Mesodermal cell (in vitro differentiated cells): ENCODE results near the gene SUGP2.

ENCODE experiments used
- H3K27ac ChIP-seq: 2 replicates; pipeline ENCODE4 v1.7.0; 2013; ENCODE audit warnings: mild to moderate bottlenecking, low read depth, low read length, moderate library complexity; ENCODE audit not compliant: severe bottlenecking
- H3K36me3 ChIP-seq: 2 replicates; pipeline ENCODE4 v1.7.1; 2013; ENCODE audit warnings: mild to moderate bottlenecking, low read length, moderate library complexity; ENCODE audit not compliant: control insufficient read depth, insufficient read depth
- H3K4me1 ChIP-seq: one replicate; pipeline ENCODE4 v1.7.1; 2013; ENCODE audit warnings: mild to moderate bottlenecking, low read length; ENCODE audit not compliant: insufficient read depth, control insufficient read depth, poor library complexity, severe bottlenecking
- H3K4me3 ChIP-seq: 2 replicates; pipeline ENCODE4 v1.7.0; 2013; ENCODE audit warnings: low read length, control low read depth, mild to moderate bottlenecking; ENCODE audit not compliant: insufficient read depth, poor library complexity, severe bottlenecking; ENCODE audit errors: extremely low read depth
- H3K9me3 ChIP-seq: 2 replicates; pipeline ENCODE4 v1.7.1; 2013; ENCODE audit warnings: mild to moderate bottlenecking, low read length, moderate library complexity; ENCODE audit not compliant: control insufficient read depth
- WGBS, 2 experiments: methylation state at CpG; one replicate each; pipeline ENCODE4 v1.1.5; 2013; ENCODE audit warnings: missing lambda C conversion rate in 2 of 2; ENCODE audit not compliant: insufficient coverage in 2 of 2; 5-methylcytosine and 5-hydroxymethylcytosine counted together

The SUGP2 gene

GRCh38 chr19:19057720-19058119, 24.4 kb upstream of the SUGP2 start:
- Histone ChIP-seq H3K4me3 (no peak overlapping the region), H3K9me3 (no peaks in the 10 kb centered on the region), H3K36me3 (peaks cover 56% of the 10 kb centered on the region), H3K4me1 (peaks cover 8% of the 10 kb centered on the region), H3K27ac (no peak overlapping the region)
- WGBS, 2 experiments = 88 to 90% methylated on average over 5 to 6 of the region's 7 CpGs

- H3K36me3 ChIP-seq = peaks cover 60% of the 10 kb centered on the region
- 96 to 97% methylated on average over 12 to 13 of the region's 13 CpGs for WGBS, 2 experiments
Observed at GRCh38 chr19:19057317-19057716, 24.0 kb upstream of the SUGP2 start.

GRCh38 chr19:19056636-19057275, 23.4 kb upstream of the SUGP2 start:
- Histone ChIP-seq H3K9me3 (no peaks in the 10 kb centered on the region), H3K36me3 (peaks cover 66% of the 10 kb centered on the region), H3K4me3 (no peak overlapping the region), H3K4me1 (no peaks in the 10 kb centered on the region), H3K27ac (no peak overlapping the region)
- WGBS, 2 experiments = 93 to 94% methylated on average over 5 to 9 of the region's 9 CpGs

More at GRCh38 chr19:19057317-19057716, 24.0 kb upstream of the SUGP2 start:
- Histone ChIP-seq H3K4me3 (no peak overlapping the region), H3K27ac (no peak overlapping the region), H3K9me3 (no peaks in the 10 kb centered on the region), H3K4me1 (peaks cover 4% of the 10 kb centered on the region)

- H3K9me3 ChIP-seq = no peaks in the 10 kb centered on the region
- H3K4me3 ChIP-seq = no peak overlapping the region
- no peak overlapping the region for H3K27ac ChIP-seq
- 92 to 96% methylated on average over 12 to 13 of the region's 13 CpGs for WGBS, 2 experiments
- no peaks in the 10 kb centered on the region for H3K4me1 ChIP-seq
- peaks cover 76% of the 10 kb centered on the region for H3K36me3 ChIP-seq
Observed at GRCh38 chr19:19055701-19056100, 22.4 kb upstream of the SUGP2 start.

- H3K4me1 ChIP-seq = no peaks in the 10 kb centered on the region
- no peaks in the 10 kb centered on the region for H3K9me3 ChIP-seq
- peaks cover 82% of the 10 kb centered on the region for H3K36me3 ChIP-seq
- no peak overlapping the region for H3K4me3 ChIP-seq
- WGBS, 2 experiments = 92 to 98% methylated on average over 17 to 19 of the region's 19 CpGs
- H3K27ac ChIP-seq = no peak overlapping the region
Observed at GRCh38 chr19:19054939-19055440, 21.7 kb upstream of the SUGP2 start.

- Histone ChIP-seq H3K9me3 (no peaks in the 10 kb centered on the region), H3K4me3 (no peak overlapping the region), H3K27ac (no peak overlapping the region), H3K36me3 (peaks cover 79% of the 10 kb centered on the region), H3K4me1 (no peaks in the 10 kb centered on the region)
- WGBS, 2 experiments = 94 to 95% methylated on average over 13 of the region's 15 CpGs
Observed at GRCh38 chr19:19054315-19054938, 21.1 kb upstream of the SUGP2 start.

GRCh38 chr19:19053508-19054314, 20.4 kb upstream of the SUGP2 start:
- Histone ChIP-seq H3K4me3 (no peak overlapping the region), H3K4me1 (no peaks in the 10 kb centered on the region), H3K27ac (no peak overlapping the region), H3K9me3 (no peaks in the 10 kb centered on the region), H3K36me3 (peaks cover 78% of the 10 kb centered on the region)
- 91 to 92% methylated on average over 24 to 25 of the region's 25 CpGs for WGBS, 2 experiments

- Histone ChIP-seq H3K27ac (no peak overlapping the region), H3K9me3 (no peaks in the 10 kb centered on the region), H3K36me3 (peaks cover 76% of the 10 kb centered on the region), H3K4me3 (no peak overlapping the region), H3K4me1 (no peaks in the 10 kb centered on the region)
- 71 to 83% methylated on average over 1 of the region's 1 CpG for WGBS, 2 experiments
Observed at GRCh38 chr19:19052921-19053320, 19.6 kb upstream of the SUGP2 start.

- 91 to 94% methylated on average over 20 of the region's 20 CpGs for WGBS, 2 experiments
- Histone ChIP-seq H3K27ac (no peak overlapping the region), H3K36me3 (peaks cover 76% of the 10 kb centered on the region), H3K9me3 (no peaks in the 10 kb centered on the region), H3K4me3 (no peak overlapping the region), H3K4me1 (no peaks in the 10 kb centered on the region)
Observed at GRCh38 chr19:19051478-19052213, 18.3 kb upstream of the SUGP2 start.

- H3K36me3 ChIP-seq = peaks cover 79% of the 10 kb centered on the region
- H3K4me1 ChIP-seq = no peaks in the 10 kb centered on the region
- no peak overlapping the region for H3K27ac ChIP-seq
- 100% methylated on average over 1 of the region's 2 CpGs for WGBS, 2 experiments
- H3K9me3 ChIP-seq = no peaks in the 10 kb centered on the region
- H3K4me3 ChIP-seq = no peak overlapping the region
Observed at GRCh38 chr19:19050731-19051130, 17.4 kb upstream of the SUGP2 start.
